Glutamatergic neuron (in vitro differentiated cells): ENCODE measurements around the gene ADAMTS16. TPM values are rescaled to one million over a fixed set of nuclear protein-coding genes. Genes with fewer than 3 reads are reported as not detected.

ENCODE experiments used
- DNase-seq: peaks from one replicate; pipeline ENCODE4 v3.0.0; 2022
- H3K27ac Mint-ChIP-seq: one replicate; pipeline ENCODE4 v1.8.0; 2020; ENCODE audit warnings: mild to moderate bottlenecking, mixed read lengths, inconsistent platforms; ENCODE audit not compliant: unreplicated experiment
- H3K27me3 Mint-ChIP-seq: one replicate; pipeline ENCODE4 v1.8.0; 2020; ENCODE audit warnings: mild to moderate bottlenecking, moderate library complexity, mixed read lengths, inconsistent platforms; ENCODE audit not compliant: unreplicated experiment
- H3K36me3 Mint-ChIP-seq: one replicate; pipeline ENCODE4 v1.8.0; 2020; ENCODE audit warnings: mild to moderate bottlenecking, mixed read lengths, inconsistent platforms; ENCODE audit not compliant: unreplicated experiment
- H3K4me1 Mint-ChIP-seq: one replicate; pipeline ENCODE4 v1.8.0; 2020; ENCODE audit warnings: mild to moderate bottlenecking, low read depth, mixed read lengths, inconsistent platforms; ENCODE audit not compliant: unreplicated experiment
- H3K4me3 Mint-ChIP-seq: one replicate; pipeline ENCODE4 v1.8.0; 2020; ENCODE audit warnings: mild to moderate bottlenecking, mixed read lengths, inconsistent platforms; ENCODE audit not compliant: unreplicated experiment
- H3K9me3 Mint-ChIP-seq: one replicate; pipeline ENCODE4 v1.8.0; 2020; ENCODE audit warnings: mild to moderate bottlenecking, moderate library complexity, mixed read lengths, inconsistent platforms; ENCODE audit not compliant: unreplicated experiment
- CTCF ChIP-seq: fragments of 200-600 bp; sonication (generic); IDR thresholded peaks from one replicate; pipeline ENCODE4 v1.5.0; 2021; ENCODE audit not compliant: partially characterized antibody, unreplicated experiment
- total RNA-seq: library from RNA; stranded (reverse); fragmentation: NEBNext Ultra II Directional; extraction: Animal tissue kit (Norgen Biotek cat#: 25700); gene quantifications from one replicate; pipeline ENCODE4 v1.2.1, GENCODE V29; 2021; ENCODE audit not compliant: unreplicated experiment

ADAMTS16 gene
- total RNA-seq, 1 donor from 2014 or later: 4.8 TPM

DNA sequence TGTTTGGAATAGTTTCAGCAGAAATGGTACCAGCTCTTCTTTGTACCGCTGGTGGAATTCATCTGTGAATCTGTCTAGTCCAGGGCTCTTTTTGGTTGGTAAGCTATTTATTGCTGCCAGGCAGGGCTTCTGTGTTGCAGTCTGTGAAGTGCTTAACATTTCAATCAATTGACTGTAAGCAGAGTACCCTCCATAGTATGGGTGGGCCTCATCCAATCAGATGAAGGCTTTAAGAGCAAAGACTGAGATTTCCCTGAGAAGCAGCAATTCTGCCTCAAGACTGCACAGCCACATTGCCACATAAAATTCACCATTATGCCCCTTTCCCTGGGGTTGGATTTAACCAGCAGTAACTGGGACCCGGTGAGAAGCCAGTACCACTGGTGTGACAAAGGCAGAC is 183.4 kb downstream of the ADAMTS16 start:
- Mint-ChIP-seq H3K9me3 (no peaks in the 10 kb centered on the region), H3K27me3 (no peaks in the 10 kb centered on the region), H3K36me3 (peaks cover 6% of the 10 kb centered on the region), H3K4me3 (no peak overlapping the region), H3K27ac (no peak overlapping the region), H3K4me1 (peaks cover 5% of the 10 kb centered on the region)
- no peak for TF ChIP-seq CTCF
- DNase-seq: no peak

GRCh38 chr5:5326115-5326758 is 186.1 kb downstream of the ADAMTS16 start:
- Mint-ChIP-seq H3K36me3 (peaks cover 9% of the 10 kb centered on the region), H3K27ac (no peak overlapping the region), H3K4me1 (peaks cover 6% of the 10 kb centered on the region), H3K4me3 (no peak overlapping the region), H3K9me3 (peaks cover 2% of the 10 kb centered on the region), H3K27me3 (no peaks in the 10 kb centered on the region)
- TF ChIP-seq CTCF: no peak
- DNase-seq: no peak

DNA sequence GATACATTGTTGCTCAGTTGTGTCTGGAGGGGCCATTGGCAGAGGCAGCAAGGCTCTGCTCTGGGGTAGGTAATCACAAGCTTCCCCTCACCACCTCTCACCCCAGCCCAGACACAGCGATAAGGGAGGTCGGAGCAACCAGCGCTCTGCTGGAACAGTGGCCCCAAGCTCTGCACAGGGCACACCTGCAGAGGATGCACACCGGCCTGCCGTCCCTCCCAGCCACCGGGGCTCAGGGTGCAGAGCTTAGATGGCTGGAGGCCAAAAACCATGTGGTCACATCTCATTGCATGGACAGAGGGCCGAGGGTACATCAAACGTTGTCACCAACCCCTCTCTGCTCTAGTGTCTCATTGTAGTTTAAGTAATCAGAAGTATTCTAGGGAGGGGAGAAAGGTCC is 187.0 kb downstream of the ADAMTS16 start:
- no peak for TF ChIP-seq CTCF
- Mint-ChIP-seq H3K4me1 (peaks cover 6% of the 10 kb centered on the region), H3K4me3 (no peak overlapping the region), H3K27me3 (no peaks in the 10 kb centered on the region), H3K36me3 (peaks cover 9% of the 10 kb centered on the region), H3K9me3 (peaks cover 2% of the 10 kb centered on the region), H3K27ac (no peak overlapping the region)
- no peak for DNase-seq

GRCh38 chr5:5330728-5331452 is 190.8 kb downstream of the ADAMTS16 start:
- H3K9me3 Mint-ChIP-seq: peaks cover 2% of the 10 kb centered on the region
- no peak overlapping the region for H3K27ac Mint-ChIP-seq
- H3K36me3 Mint-ChIP-seq: peaks cover 4% of the 10 kb centered on the region
- no peaks in the 10 kb centered on the region for H3K27me3 Mint-ChIP-seq
- no peak for TF ChIP-seq CTCF
- H3K4me1 Mint-ChIP-seq: peaks cover 9% of the 10 kb centered on the region
- no peak overlapping the region for H3K4me3 Mint-ChIP-seq
- DNase-seq: no peak

DNA sequence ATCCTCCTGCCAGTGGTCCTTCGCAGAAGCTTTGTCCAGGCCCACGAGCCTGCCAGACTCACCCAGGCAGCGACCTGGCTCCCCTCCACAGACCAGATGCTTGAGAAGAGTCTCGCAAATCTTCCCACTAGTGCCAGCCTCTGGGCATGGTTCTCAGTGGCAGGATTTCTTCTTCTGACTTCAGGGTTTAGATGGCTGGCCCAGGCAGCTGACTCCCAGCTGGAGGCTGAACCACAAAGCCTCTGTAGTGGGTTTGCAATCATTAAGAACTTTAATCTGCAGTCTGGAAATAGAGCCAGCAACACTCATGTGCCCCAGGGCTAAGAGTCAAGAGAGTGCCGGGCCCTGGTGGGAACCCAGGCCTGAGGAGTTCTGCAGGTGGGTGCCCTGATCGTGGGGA is 191.7 kb downstream of the ADAMTS16 start:
- H3K36me3 Mint-ChIP-seq: peaks cover 4% of the 10 kb centered on the region
- no peak overlapping the region for H3K27ac Mint-ChIP-seq
- no peaks in the 10 kb centered on the region for H3K27me3 Mint-ChIP-seq
- no peak overlapping the region for H3K4me3 Mint-ChIP-seq
- DNase-seq: no peak
- H3K9me3 Mint-ChIP-seq: peaks cover 2% of the 10 kb centered on the region
- H3K4me1 Mint-ChIP-seq: peaks cover 8% of the 10 kb centered on the region
- TF ChIP-seq CTCF: no peak
